Endothelial cell of umbilical vein (primary cell): Measurements from ENCODE around the gene HOXD8.

Experiments
- MAX ChIP-seq: IDR thresholded peaks from 2 replicates; pipeline ENCODE4 v1.6.1; 2011; ENCODE audit not compliant: insufficient read depth, insufficient read length
- POLR2A ChIP-seq: IDR thresholded peaks from 2 replicates; pipeline ENCODE4 v1.6.1; 2012; ENCODE audit warnings: low read depth, mild to moderate bottlenecking, control low read depth, low read length

GRCh38 chr2:176099728-176100546, 29.6 kb upstream of the HOXD8 start, which contains the start of gene HOXD12:
- no peak for TF ChIP-seq POLR2A
- no peak for TF ChIP-seq MAX
